H9 (cell line): ENCODE measurements around the gene CTSE. TPM values are rescaled to one million over a fixed set of nuclear protein-coding genes. Genes with fewer than 3 reads are reported as not detected.

Experiments used
- DNase-seq: peaks from one replicate; pipeline ENCODE4 v3.0.0-alpha.2; 2017
- H2AFZ ChIP-seq: one replicate; pipeline ENCODE4 v1.6.1; 2013; ENCODE audit warnings: mild to moderate bottlenecking, low read length, control low read depth, moderate library complexity
- H2AK5ac ChIP-seq: 2 replicates; pipeline ENCODE4 v1.6.1; 2013; ENCODE audit warnings: low read length, control low read depth, mixed read lengths; ENCODE audit not compliant: insufficient read length
- H2BK120ac ChIP-seq: one replicate; pipeline ENCODE4 v1.6.1; 2013; ENCODE audit warnings: low read depth, mild to moderate bottlenecking, low read length, control low read depth, inconsistent platforms; ENCODE audit not compliant: poor library complexity, severe bottlenecking
- H2BK12ac ChIP-seq: 2 replicates; pipeline ENCODE4 v1.6.1; 2013; ENCODE audit warnings: low read length, control low read depth, mixed read lengths, low read depth; ENCODE audit not compliant: insufficient read length
- H2BK15ac ChIP-seq: 2 replicates; pipeline ENCODE4 v1.6.1; 2013; ENCODE audit warnings: low read depth, low read length, control low read depth
- H2BK20ac ChIP-seq: one replicate; pipeline ENCODE4 v1.6.1; 2013; ENCODE audit warnings: low read depth, mild to moderate bottlenecking, low read length, control low read depth, inconsistent platforms; ENCODE audit not compliant: poor library complexity, severe bottlenecking
- H2BK5ac ChIP-seq: 2 replicates; pipeline ENCODE4 v1.6.1; 2013; ENCODE audit warnings: low read length, control low read depth, mixed read lengths; ENCODE audit not compliant: insufficient read length
- H3K14ac ChIP-seq: 2 replicates; pipeline ENCODE4 v1.6.1; 2013; ENCODE audit warnings: low read length, control low read depth; ENCODE audit not compliant: insufficient read depth
- H3K18ac ChIP-seq: 2 replicates; pipeline ENCODE4 v1.6.1; 2013; ENCODE audit warnings: low read depth, mild to moderate bottlenecking, mixed read lengths, low read length, control low read depth; ENCODE audit not compliant: insufficient read length
- H3K23ac ChIP-seq: 2 replicates; pipeline ENCODE4 v1.6.1; 2013; ENCODE audit warnings: low read length, control low read depth, mixed read lengths, low read depth; ENCODE audit not compliant: insufficient read length
- H3K23me2 ChIP-seq: 2 replicates; pipeline ENCODE4 v1.6.1; 2013; ENCODE audit warnings: low read depth, mild to moderate bottlenecking, mixed read lengths, low read length, control low read depth; ENCODE audit not compliant: insufficient read length, poor library complexity, severe bottlenecking
- H3K27ac ChIP-seq: 2 replicates; pipeline ENCODE4 v1.5.1; 2013; ENCODE audit warnings: low read length, control low read depth, mixed read lengths, low read depth; ENCODE audit not compliant: insufficient read length
- H3K27me3 ChIP-seq: 2 replicates; pipeline ENCODE4 v1.6.1; 2013; ENCODE audit warnings: low read length, control low read depth, inconsistent platforms; ENCODE audit not compliant: insufficient read depth
- H3K4ac ChIP-seq: 2 replicates; pipeline ENCODE4 v1.6.1; 2013; ENCODE audit warnings: low read depth, mild to moderate bottlenecking, control low read depth, inconsistent platforms, low read length, moderate library complexity
- H3K4me1 ChIP-seq: 2 replicates; pipeline ENCODE4 v1.6.1; 2013; ENCODE audit warnings: low read length, control low read depth, inconsistent platforms; ENCODE audit not compliant: insufficient read depth
- H3K4me2 ChIP-seq: 2 replicates; pipeline ENCODE4 v1.6.1; 2013; ENCODE audit warnings: low read length, control low read depth, mixed read lengths; ENCODE audit not compliant: insufficient read length, insufficient read depth
- H3K56ac ChIP-seq: 2 replicates; pipeline ENCODE4 v1.6.1; 2013; ENCODE audit warnings: low read depth, mild to moderate bottlenecking, mixed read lengths, low read length, control low read depth; ENCODE audit not compliant: insufficient read length
- H3K79me1 ChIP-seq: 2 replicates; pipeline ENCODE4 v1.6.1; 2013; ENCODE audit warnings: low read depth, mild to moderate bottlenecking, moderate library complexity, low read length, control low read depth, inconsistent platforms; ENCODE audit not compliant: insufficient read depth, poor library complexity, severe bottlenecking
- H3K79me2 ChIP-seq: 2 replicates; pipeline ENCODE4 v1.6.1; 2013; ENCODE audit warnings: low read length, control low read depth, inconsistent platforms; ENCODE audit not compliant: insufficient read depth
- H3K9ac ChIP-seq: 2 replicates; pipeline ENCODE4 v1.6.1; 2013; ENCODE audit warnings: low read length, control low read depth, mixed read lengths; ENCODE audit not compliant: insufficient read length; ENCODE audit errors: extremely low read depth
- H3K9me3 ChIP-seq: one replicate; pipeline ENCODE4 v1.6.1; 2013; ENCODE audit warnings: low read depth, low read length, inconsistent platforms; ENCODE audit not compliant: control insufficient read depth
- H3T11ph ChIP-seq: one replicate; pipeline ENCODE4 v1.6.1; 2013; ENCODE audit warnings: mild to moderate bottlenecking, low read length, control low read depth, inconsistent platforms
- H4K20me1 ChIP-seq: one replicate; pipeline ENCODE4 v1.6.1; 2013; ENCODE audit not compliant: control insufficient read depth, insufficient read length, insufficient read depth
- H4K5ac ChIP-seq: 2 replicates; pipeline ENCODE4 v1.6.1; 2013; ENCODE audit warnings: low read depth, mild to moderate bottlenecking, mixed read lengths, low read length, control low read depth; ENCODE audit not compliant: insufficient read length
- H4K8ac ChIP-seq: replicated peaks from 2 replicates; pipeline ENCODE4 v1.6.1; 2013; ENCODE audit warnings: low read length, control low read depth, mixed read lengths, low read depth; ENCODE audit not compliant: insufficient read length
- H4K91ac ChIP-seq: 2 replicates; pipeline ENCODE4 v1.6.1; 2013; ENCODE audit warnings: low read depth, mild to moderate bottlenecking, moderate library complexity, mixed read lengths, low read length, control low read depth; ENCODE audit not compliant: insufficient read length
- H3K27ac Mint-ChIP-seq, 3 experiments: 2 replicates in 2 of 3; 3 replicates in 1 of 3; pipeline ENCODE4 v1.8.0; 2020 to 2021; ENCODE audit warnings: mixed read lengths in 3 of 3, mild to moderate bottlenecking in 1 of 3, moderate library complexity in 1 of 3
- H3K27me3 Mint-ChIP-seq: 2 replicates; pipeline ENCODE4 v1.8.0; 2021; ENCODE audit warnings: low read depth, mild to moderate bottlenecking, moderate library complexity, mixed read lengths
- H3K36me3 Mint-ChIP-seq, 3 experiments: 2 replicates in 2 of 3; 3 replicates in 1 of 3; pipeline ENCODE4 v1.8.0; 2020 to 2021; ENCODE audit warnings: low read depth in 3 of 3, mixed read lengths in 3 of 3; ENCODE audit not compliant: insufficient read depth in 1 of 3
- H3K4me1 Mint-ChIP-seq, 2 experiments: 2 replicates each; pipeline ENCODE4 v1.8.0; 2020; ENCODE audit warnings: mixed read lengths in 2 of 2
- H3K4me3 Mint-ChIP-seq, 2 experiments: 2 replicates in 1 of 2; 3 replicates in 1 of 2; pipeline ENCODE4 v1.8.0; 2020 to 2021; ENCODE audit warnings: mild to moderate bottlenecking in 2 of 2, mixed read lengths in 2 of 2, moderate library complexity in 1 of 2
- H3K9me3 Mint-ChIP-seq, 2 experiments: 2 replicates in 1 of 2; 3 replicates in 1 of 2; pipeline ENCODE4 v1.8.0; 2020; ENCODE audit warnings: mild to moderate bottlenecking in 2 of 2, mixed read lengths in 2 of 2, moderate library complexity in 1 of 2
- WGBS: extraction: QIAGEN DNeasy Blood & Tissue Kit; methylation state at CpG from one replicate; pipeline ENCODE4 v1.1.7; 2013; ENCODE audit warnings: missing lambda C conversion rate, low lambda C conversion rate, mixed read lengths; ENCODE audit not compliant: insufficient read length; ENCODE audit errors: extremely low coverage; 5-methylcytosine and 5-hydroxymethylcytosine counted together
- total RNA-seq: library from RNA; stranded (reverse); gene quantifications from 2 replicates; pipeline ENCODE4 v1.2.1, GENCODE V29; 2021
- TF ChIP-seq, protein P1 (sequence below): fragments of 200-600 bp; sonication (generic); conservative IDR thresholded peaks from 3 replicates; pipeline ENCODE4 v1.8.0; 2021; ENCODE audit warnings: antibody characterized with exemption, mild to moderate bottlenecking

Gene CTSE
- total RNA-seq, 1 experiment from 2014 or later: not detected

DNA sequence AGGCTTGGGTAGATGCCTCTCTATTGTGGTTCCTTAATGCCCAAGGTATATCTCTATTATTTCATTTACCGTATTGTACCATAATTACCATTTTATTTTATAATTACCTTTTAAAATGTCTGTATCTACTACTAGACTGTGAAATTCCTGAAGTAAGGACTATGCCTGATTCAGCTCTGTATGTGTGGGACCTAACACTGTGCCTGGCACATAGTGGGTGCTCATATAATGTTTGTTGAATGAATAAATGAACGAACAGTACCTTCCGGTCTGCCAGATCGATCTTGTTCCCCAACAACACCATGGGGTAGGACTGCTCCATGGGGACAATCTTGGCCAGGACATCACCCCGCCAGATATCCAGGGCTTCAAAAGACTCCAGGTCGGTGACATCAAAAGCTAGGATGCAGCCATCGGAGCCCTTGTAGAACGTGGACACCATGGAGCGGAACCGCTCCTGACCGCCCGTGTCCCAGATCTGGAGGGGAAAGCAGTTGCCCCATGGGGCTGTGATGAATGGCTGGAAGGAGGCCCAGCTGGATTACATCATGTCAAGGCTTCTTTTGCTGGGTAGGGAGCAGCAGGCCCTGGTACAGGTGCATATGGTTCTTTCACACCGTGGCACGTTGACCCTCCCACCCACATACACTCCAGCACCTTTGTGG lies 31.3 kb downstream of the CTSE start:
- Mint-ChIP-seq H3K27me3 (peaks cover 28% of the 10 kb centered on the region), H3K9me3 (no peaks in the 10 kb centered on the region), H3K4me1 (peaks cover 20 to 24% of the 10 kb centered on the region in 2 experiments), H3K4me3 (no peak overlapping the region), H3K36me3 (no peaks in the 10 kb centered on the region; a peak in 1 of 7 replicates), H3K27ac (no peak overlapping the region)
- H3K4ac ChIP-seq: no peak overlapping the region
- H3K4me2 ChIP-seq: no peak overlapping the region
- WGBS: no CpG with 5 or more reads among the region's 14 CpGs
- H4K8ac ChIP-seq: no peak overlapping the region
- H3K23me2 ChIP-seq: no peaks in the 10 kb centered on the region
- no peak overlapping the region for H2AFZ ChIP-seq
- no peak overlapping the region for H3K18ac ChIP-seq
- no peak overlapping the region for H4K5ac ChIP-seq
- no peak overlapping the region for H3K56ac ChIP-seq
- H4K91ac ChIP-seq: no peak overlapping the region
- H3K23ac ChIP-seq: no peak overlapping the region
- H3T11ph ChIP-seq: no peak overlapping the region
- no peak overlapping the region for H3K27ac ChIP-seq
- no peak overlapping the region for H2BK15ac ChIP-seq
- DNase-seq: no peak
- no peaks in the 10 kb centered on the region for H3K4me1 ChIP-seq
- no peak overlapping the region for H3K14ac ChIP-seq
- no peak overlapping the region for H2BK12ac ChIP-seq
- no peaks in the 10 kb centered on the region for H4K20me1 ChIP-seq
- no peaks in the 10 kb centered on the region for H3K79me2 ChIP-seq
- H3K9me3 ChIP-seq: no peaks in the 10 kb centered on the region
- H3K27me3 ChIP-seq: peaks cover 6% of the 10 kb centered on the region; the same call in 1 of the 2 replicates
- no peak overlapping the region for H2BK20ac ChIP-seq
- H2AK5ac ChIP-seq: no peak overlapping the region
- H3K79me1 ChIP-seq: no peaks in the 10 kb centered on the region
- H2BK5ac ChIP-seq: no peak overlapping the region
- TF ChIP-seq, protein P1, sequence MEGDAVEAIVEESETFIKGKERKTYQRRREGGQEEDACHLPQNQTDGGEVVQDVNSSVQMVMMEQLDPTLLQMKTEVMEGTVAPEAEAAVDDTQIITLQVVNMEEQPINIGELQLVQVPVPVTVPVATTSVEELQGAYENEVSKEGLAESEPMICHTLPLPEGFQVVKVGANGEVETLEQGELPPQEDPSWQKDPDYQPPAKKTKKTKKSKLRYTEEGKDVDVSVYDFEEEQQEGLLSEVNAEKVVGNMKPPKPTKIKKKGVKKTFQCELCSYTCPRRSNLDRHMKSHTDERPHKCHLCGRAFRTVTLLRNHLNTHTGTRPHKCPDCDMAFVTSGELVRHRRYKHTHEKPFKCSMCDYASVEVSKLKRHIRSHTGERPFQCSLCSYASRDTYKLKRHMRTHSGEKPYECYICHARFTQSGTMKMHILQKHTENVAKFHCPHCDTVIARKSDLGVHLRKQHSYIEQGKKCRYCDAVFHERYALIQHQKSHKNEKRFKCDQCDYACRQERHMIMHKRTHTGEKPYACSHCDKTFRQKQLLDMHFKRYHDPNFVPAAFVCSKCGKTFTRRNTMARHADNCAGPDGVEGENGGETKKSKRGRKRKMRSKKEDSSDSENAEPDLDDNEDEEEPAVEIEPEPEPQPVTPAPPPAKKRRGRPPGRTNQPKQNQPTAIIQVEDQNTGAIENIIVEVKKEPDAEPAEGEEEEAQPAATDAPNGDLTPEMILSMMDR: no peak
- no peak overlapping the region for H3K9ac ChIP-seq
- no peak overlapping the region for H2BK120ac ChIP-seq
